Fibroblast of lung (primary cell): ENCODE data around the gene MYL12B. TPM values are rescaled to one million over a fixed set of nuclear protein-coding genes. Genes with fewer than 3 reads are reported as not detected.

Experiments used
- DNase-seq, 2 donors: peaks; one replicate each; pipeline versions ENCODE4 v3.0.0 to v3.0.0-alpha.2; 2010; ENCODE audit warnings: low read depth in 2 of 2
- H2AFZ ChIP-seq: 2 replicates; pipeline ENCODE4 v1.5.1; 2012; ENCODE audit warnings: low read length, control low read depth, inconsistent platforms
- H3K27ac ChIP-seq: 2 replicates; pipeline ENCODE4 v1.5.1; 2011; ENCODE audit warnings: low read length, control low read depth; ENCODE audit not compliant: insufficient read depth
- H3K27me3 ChIP-seq: 2 replicates; pipeline ENCODE4 v1.5.1; 2011; ENCODE audit warnings: mild to moderate bottlenecking, low read length; ENCODE audit not compliant: control insufficient read depth, insufficient read depth
- H3K36me3 ChIP-seq: 2 replicates; pipeline ENCODE4 v1.5.1; 2011; ENCODE audit warnings: low read length; ENCODE audit not compliant: control insufficient read depth, insufficient read depth
- H3K4me1 ChIP-seq: 2 replicates; pipeline ENCODE4 v1.5.1; 2011; ENCODE audit warnings: low read length; ENCODE audit not compliant: control insufficient read depth, insufficient read depth; ENCODE audit errors: extremely low read depth
- H3K4me2 ChIP-seq: 2 replicates; pipeline ENCODE4 v1.5.1; 2011; ENCODE audit warnings: low read length, control low read depth; ENCODE audit not compliant: insufficient read depth; ENCODE audit errors: extremely low read depth
- H3K4me3 ChIP-seq, 4 experiments: fragments of 200-600 bp in 1 of 4; sonication (generic) in 1 of 4; replicated peaks in 1 of 4; 2 replicates each; pipeline ENCODE4 v1.5.1; 2011 to 2016; ENCODE audit warnings: low read length in 4 of 4, low read depth in 3 of 4, mild to moderate bottlenecking in 3 of 4, control low read depth in 2 of 4, inconsistent platforms in 1 of 4, mixed read lengths in 1 of 4; ENCODE audit not compliant: insufficient read depth in 1 of 4; ENCODE audit errors: control extremely low read depth in 1 of 4
- H3K79me2 ChIP-seq: 2 replicates; pipeline ENCODE4 v1.5.1; 2012; ENCODE audit warnings: mild to moderate bottlenecking, low read length, inconsistent platforms; ENCODE audit not compliant: control insufficient read depth, insufficient read depth
- H3K9ac ChIP-seq: 2 replicates; pipeline ENCODE4 v1.5.1; 2011; ENCODE audit warnings: mild to moderate bottlenecking, low read length, control low read depth; ENCODE audit not compliant: insufficient read depth
- H3K9me3 ChIP-seq: 2 replicates; pipeline ENCODE4 v1.5.1; 2012; ENCODE audit warnings: low read depth, low read length; ENCODE audit not compliant: control insufficient read depth, insufficient read depth
- H4K20me1 ChIP-seq: 2 replicates; pipeline ENCODE4 v1.5.1; 2011; ENCODE audit warnings: low read length; ENCODE audit not compliant: control insufficient read depth, insufficient read depth; ENCODE audit errors: extremely low read depth
- CTCF ChIP-seq, 2 donors: IDR thresholded peaks in 1 of 2; conservative IDR thresholded peaks in 1 of 2; 1 replicate in 1 of 2; 2 replicates in 1 of 2; pipeline ENCODE4 v1.5.1; 2011 to 2012; ENCODE audit warnings: low read length in 2 of 2, control low read depth in 1 of 2, inconsistent platforms in 1 of 2, low read depth in 1 of 2, mild to moderate bottlenecking in 1 of 2
- EZH2 ChIP-seq: IDR thresholded peaks from 2 replicates; pipeline ENCODE4 v1.5.1; 2012; ENCODE audit warnings: low read length, control low read depth, mild to moderate bottlenecking; ENCODE audit errors: missing control alignments
- polyA plus RNA-seq, 2 donors: library from polyadenylated mRNA; depleted of rRNA in 1 of 2; stranded (reverse) in 1 of 2; unstranded in 1 of 2; fragments of >200 nt; gene quantifications; 2 replicates each; pipeline ENCODE4 v1.2.1, GENCODE V29; 2011 to 2012; ENCODE audit warnings: missing spikeins in 1 of 2
- total RNA-seq: library from RNA; depleted of rRNA; stranded (reverse); fragments of >200 nt; gene quantifications from 2 replicates; pipeline ENCODE4 v1.2.1, GENCODE V29; 2014

Gene MYL12B
- total and polyA plus RNA-seq, 2 donors (not counting 1 experiment from before 2014, with no cell fraction given) = 473 to 1,122 TPM

GRCh38 chr18:3221496-3221895 lies 40.4 kb upstream of the MYL12B start:
- H3K36me3 ChIP-seq = no peaks in the 10 kb centered on the region
- no peak overlapping the region for H2AFZ ChIP-seq
- no peak overlapping the region for H3K27ac ChIP-seq
- no peak for DNase-seq
- no peak for TF ChIP-seq EZH2
- TF ChIP-seq CTCF (conservative IDR thresholded peaks at IDR 0.05 in 1 of 2, IDR thresholded peaks at IDR 0.05 in 1 of 2; ENCODE audit: low read depth in 1 of 2, low read length in 2 of 2) = no peak
- H3K79me2 ChIP-seq = no peaks in the 10 kb centered on the region
- H3K4me3 ChIP-seq = no peak overlapping the region
- no peaks in the 10 kb centered on the region for H4K20me1 ChIP-seq
- no peak overlapping the region for H3K9ac ChIP-seq
- no peaks in the 10 kb centered on the region for H3K9me3 ChIP-seq
- no peaks in the 10 kb centered on the region for H3K4me1 ChIP-seq
- no peak overlapping the region for H3K4me2 ChIP-seq
- H3K27me3 ChIP-seq = no peaks in the 10 kb centered on the region

- H3K27ac ChIP-seq = no peak overlapping the region
- no peak for TF ChIP-seq CTCF (conservative IDR thresholded peaks at IDR 0.05 in 1 of 2, IDR thresholded peaks at IDR 0.05 in 1 of 2; ENCODE audit: low read depth in 1 of 2, low read length in 2 of 2)
- TF ChIP-seq EZH2 = no peak
- no peaks in the 10 kb centered on the region for H3K4me1 ChIP-seq
- no peaks in the 10 kb centered on the region for H4K20me1 ChIP-seq
- no peak overlapping the region for H3K4me3 ChIP-seq
- DNase-seq = no peak
- no peaks in the 10 kb centered on the region for H3K79me2 ChIP-seq
- no peaks in the 10 kb centered on the region for H3K9me3 ChIP-seq
- no peaks in the 10 kb centered on the region for H3K36me3 ChIP-seq
- H2AFZ ChIP-seq = no peak overlapping the region
- no peaks in the 10 kb centered on the region for H3K27me3 ChIP-seq
- H3K4me2 ChIP-seq = no peak overlapping the region
- H3K9ac ChIP-seq = no peak overlapping the region
Measured at GRCh38 chr18:3223356-3223755, 38.6 kb upstream of the MYL12B start.

GRCh38 chr18:3224223-3224622 lies 37.7 kb upstream of the MYL12B start:
- Histone ChIP-seq H3K36me3 (no peaks in the 10 kb centered on the region), H3K4me2 (no peak overlapping the region), H3K79me2 (no peaks in the 10 kb centered on the region), H3K27me3 (no peaks in the 10 kb centered on the region), H2AFZ (no peak overlapping the region), H3K9ac (no peak overlapping the region), H3K4me3 (no peak overlapping the region), H3K9me3 (no peaks in the 10 kb centered on the region), H3K4me1 (no peaks in the 10 kb centered on the region), H4K20me1 (no peaks in the 10 kb centered on the region), H3K27ac (no peak overlapping the region)
- no peak for TF ChIP-seq EZH2
- no peak for TF ChIP-seq CTCF (conservative IDR thresholded peaks at IDR 0.05 in 1 of 2, IDR thresholded peaks at IDR 0.05 in 1 of 2; ENCODE audit: low read depth in 1 of 2, low read length in 2 of 2)
- DNase-seq = no peak
